K562 (cell line): ENCODE measurements around the gene AQP6. TPM values are rescaled to one million over a fixed set of nuclear protein-coding genes. Genes with fewer than 3 reads are reported as not detected.

Experiments
- ATF1 ChIP-seq, 2 experiments: fragments of 450-650 bp in 1 of 2; IDR thresholded peaks; 2 replicates each; pipeline ENCODE4 v1.6.1; 2016; ENCODE audit warnings: missing compliant biosample characterization in 1 of 2, missing genetic modification characterization in 1 of 2
- CTBP1 ChIP-seq: fragments of 450-650 bp; IDR thresholded peaks from 2 replicates; pipeline ENCODE4 v1.6.1; 2016; ENCODE audit warnings: borderline replicate concordance
- FOS ChIP-seq: IDR thresholded peaks from 3 replicates; pipeline ENCODE4 v1.6.1; 2011; ENCODE audit not compliant: insufficient read length; ENCODE audit errors: extremely low read depth
- FOSL1 ChIP-seq: fragments of 200-800 bp; sonication (Bioruptor generic); conservative IDR thresholded peaks from 2 replicates; pipeline ENCODE4 v1.6.1; 2016; ENCODE audit warnings: missing genetic modification characterization, missing compliant biosample characterization
- GABPB2 ChIP-seq: fragments of 250-450 bp; sonication (Bioruptor Pico); conservative IDR thresholded peaks from 2 replicates; pipeline ENCODE4 v1.5.1; 2021; ENCODE audit warnings: mild to moderate bottlenecking
- HNRNPH1 ChIP-seq: fragments of 200-400 bp; formaldehyde crosslinking; optimal IDR thresholded peaks from 2 replicates; pipeline ENCODE3; 2017; ENCODE audit warnings: low read depth, mild to moderate bottlenecking, low read length, moderate library complexity
- KDM1A ChIP-seq, 2 experiments: fragments of 450-650 bp; IDR thresholded peaks; 2 replicates each; pipeline ENCODE4 v1.6.1; 2016; ENCODE audit warnings: mild to moderate bottlenecking in 2 of 2
- MAZ ChIP-seq, 2 experiments: fragments of 450-650 bp in 1 of 2; sonication (generic) in 1 of 2; formaldehyde crosslinking; IDR thresholded peaks in 1 of 2; conservative IDR thresholded peaks in 1 of 2; 2 replicates each; pipeline versions ENCODE4 v1.4.0 to v1.5.0; 2020; ENCODE audit warnings: mild to moderate bottlenecking in 1 of 2, missing genetic modification reagents in 1 of 2
- NCOA1 ChIP-seq: fragments of 450-650 bp; IDR thresholded peaks from 2 replicates; pipeline ENCODE4 v1.6.1; 2016; ENCODE audit warnings: low read depth
- NELFE ChIP-seq: IDR thresholded peaks from 2 replicates; pipeline ENCODE4 v1.6.1; 2011; ENCODE audit warnings: mild to moderate bottlenecking; ENCODE audit not compliant: insufficient read depth, insufficient read length
- NFYB ChIP-seq: IDR thresholded peaks from 2 replicates; pipeline ENCODE4 v1.6.1; 2011; ENCODE audit warnings: mild to moderate bottlenecking, moderate library complexity; ENCODE audit not compliant: insufficient read length; ENCODE audit errors: extremely low read depth
- NR1H2 ChIP-seq: sonication (generic); formaldehyde crosslinking; IDR thresholded peaks from 2 replicates; pipeline ENCODE4 v1.4.0; 2020; ENCODE audit warnings: mild to moderate bottlenecking, missing genetic modification reagents
- NR2C1 ChIP-seq, 2 experiments: fragments of 450-650 bp; IDR thresholded peaks; 2 replicates each; pipeline ENCODE4 v1.6.1; 2017; ENCODE audit warnings: mild to moderate bottlenecking in 2 of 2, antibody characterized with exemption in 1 of 2, inconsistent platforms in 1 of 2, missing compliant biosample characterization in 1 of 2, missing genetic modification characterization in 1 of 2
- PREB ChIP-seq: sonication (generic); formaldehyde crosslinking; IDR thresholded peaks from 2 replicates; pipeline ENCODE4 v1.8.1; 2023; ENCODE audit warnings: mild to moderate bottlenecking, missing genetic modification reagents
- RBM39 ChIP-seq: fragments of 200-400 bp; formaldehyde crosslinking; optimal IDR thresholded peaks from 2 replicates; pipeline ENCODE3; 2018; ENCODE audit warnings: low read depth, low read length
- SAFB2 ChIP-seq: fragments of 200-400 bp; formaldehyde crosslinking; IDR thresholded peaks from 2 replicates; pipeline ENCODE4 v1.6.1; 2018; ENCODE audit warnings: borderline replicate concordance, low read length, low read depth, moderate library complexity; ENCODE audit not compliant: severe bottlenecking
- SMAD1 ChIP-seq: fragments of 150-350 bp; IDR thresholded peaks from 2 replicates; pipeline ENCODE4 v1.6.1; 2014; ENCODE audit warnings: low read length, low read depth; ENCODE audit not compliant: partially characterized antibody
- SNRNP70 ChIP-seq: fragments of 200-400 bp; formaldehyde crosslinking; optimal IDR thresholded peaks from 2 replicates; pipeline ENCODE3; 2017; ENCODE audit warnings: low read depth, low read length
- SRSF7 ChIP-seq: fragments of 200-400 bp; formaldehyde crosslinking; optimal IDR thresholded peaks from 2 replicates; pipeline ENCODE3; 2017; ENCODE audit warnings: mild to moderate bottlenecking, low read depth, low read length
- TAF7 ChIP-seq: fragments of 450-650 bp; IDR thresholded peaks from 2 replicates; pipeline ENCODE4 v1.6.1; 2016; ENCODE audit warnings: missing genetic modification characterization, missing compliant biosample characterization
- YBX1 ChIP-seq: fragments of 450-650 bp; IDR thresholded peaks from 2 replicates; pipeline ENCODE4 v1.7.1; 2016; ENCODE audit warnings: mild to moderate bottlenecking
- ZNF311 ChIP-seq: fragments of 250-450 bp; sonication (Bioruptor Pico); IDR thresholded peaks from 2 replicates; pipeline ENCODE4 v1.4.0; 2020; ENCODE audit warnings: mild to moderate bottlenecking, moderate library complexity
- polyA plus RNA-seq, 8 experiments: library from polyadenylated mRNA; depleted of rRNA in 4 of 8; stranded (reverse) in 5 of 8; unstranded in 3 of 8; fragments of >200 nt; fragmentation: Nextera tagmentation in 2 of 8; fragmentation: Illumina TruSeq in 1 of 8; extraction: Ambion mirVana in 2 of 8; extraction: Trizol in 1 of 8; gene quantifications; 2 replicates each; pipeline versions ENCODE4 v1.2.1 to v1.2.3, GENCODE V29; 2011 to 2014; ENCODE audit warnings: inconsistent platforms in 1 of 8, missing spikeins in 1 of 8
- total RNA-seq, 7 experiments: library from RNA; depleted of rRNA in 6 of 7; stranded (reverse); fragments of >200 nt in 6 of 7; fragmentation: Illumina TruSeq in 2 of 7; extraction: Trizol in 2 of 7; gene quantifications; 2 replicates each; pipeline versions ENCODE4 v1.2.1 to v1.2.3, GENCODE V29; 2011 to 2021; ENCODE audit warnings: low replicate concordance in 1 of 7
- TF ChIP-seq, protein P1 (sequence below), 2 experiments: fragments of 150-350 bp in 1 of 2; IDR thresholded peaks; 2 replicates each; pipeline ENCODE4 v1.6.1; 2012 to 2016; ENCODE audit warnings: low read depth in 2 of 2, low read length in 2 of 2, mild to moderate bottlenecking in 1 of 2, moderate library complexity in 1 of 2
- TF ChIP-seq, protein P2 (sequence below): fragments of 250-450 bp; sonication (Bioruptor Pico); IDR thresholded peaks from 2 replicates; pipeline ENCODE4 v1.9.0; 2021; ENCODE audit warnings: mild to moderate bottlenecking

The AQP6 gene
- total and polyA plus RNA-seq, 9 of the 15 experiments (the other 6 are each of a cell fraction or from before 2014, with no cell fraction given): 0.05 to 0.12 TPM; not detected in 7

GRCh38 chr12:50025187-50026059 lies 52.7 kb downstream of the AQP6 start, which contains the start of gene RACGAP1 (continued):
- TF ChIP-seq, protein P1, sequence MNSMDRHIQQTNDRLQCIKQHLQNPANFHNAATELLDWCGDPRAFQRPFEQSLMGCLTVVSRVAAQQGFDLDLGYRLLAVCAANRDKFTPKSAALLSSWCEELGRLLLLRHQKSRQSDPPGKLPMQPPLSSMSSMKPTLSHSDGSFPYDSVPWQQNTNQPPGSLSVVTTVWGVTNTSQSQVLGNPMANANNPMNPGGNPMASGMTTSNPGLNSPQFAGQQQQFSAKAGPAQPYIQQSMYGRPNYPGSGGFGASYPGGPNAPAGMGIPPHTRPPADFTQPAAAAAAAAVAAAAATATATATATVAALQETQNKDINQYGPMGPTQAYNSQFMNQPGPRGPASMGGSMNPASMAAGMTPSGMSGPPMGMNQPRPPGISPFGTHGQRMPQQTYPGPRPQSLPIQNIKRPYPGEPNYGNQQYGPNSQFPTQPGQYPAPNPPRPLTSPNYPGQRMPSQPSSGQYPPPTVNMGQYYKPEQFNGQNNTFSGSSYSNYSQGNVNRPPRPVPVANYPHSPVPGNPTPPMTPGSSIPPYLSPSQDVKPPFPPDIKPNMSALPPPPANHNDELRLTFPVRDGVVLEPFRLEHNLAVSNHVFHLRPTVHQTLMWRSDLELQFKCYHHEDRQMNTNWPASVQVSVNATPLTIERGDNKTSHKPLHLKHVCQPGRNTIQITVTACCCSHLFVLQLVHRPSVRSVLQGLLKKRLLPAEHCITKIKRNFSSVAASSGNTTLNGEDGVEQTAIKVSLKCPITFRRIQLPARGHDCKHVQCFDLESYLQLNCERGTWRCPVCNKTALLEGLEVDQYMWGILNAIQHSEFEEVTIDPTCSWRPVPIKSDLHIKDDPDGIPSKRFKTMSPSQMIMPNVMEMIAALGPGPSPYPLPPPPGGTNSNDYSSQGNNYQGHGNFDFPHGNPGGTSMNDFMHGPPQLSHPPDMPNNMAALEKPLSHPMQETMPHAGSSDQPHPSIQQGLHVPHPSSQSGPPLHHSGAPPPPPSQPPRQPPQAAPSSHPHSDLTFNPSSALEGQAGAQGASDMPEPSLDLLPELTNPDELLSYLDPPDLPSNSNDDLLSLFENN (IDR thresholded peaks at IDR 0.05; ENCODE audit: low read depth in 2 of 2, low read length in 2 of 2): peak in 1 of 2 experiments; percentile 27; a peak in 1 of 4 replicates
- TF ChIP-seq SNRNP70 (no peak), NR1H2 (no peak), PREB (no peak), GABPB2 (CRISPR knock-in tag) (no peak), NELFE (no peak), CTBP1 (peak; percentile 53; the same call in 1 of the 2 replicates), NFYB (peak; percentile 28), NR2C1 (IDR thresholded peaks at IDR 0.05) (peak; percentile 83), NR2C1 (tag; IDR thresholded peaks at IDR 0.05) (peak; percentile 85), SRSF7 (no peak), SMAD1 (peak; percentile 32), SAFB2 (no peak), YBX1 (no peak), MAZ (CRISPR knock-in tag; conservative IDR thresholded peaks at IDR 0.05 in 1 of 2, IDR thresholded peaks at IDR 0.05 in 1 of 2) (no peak; a peak in 1 of 4 replicates), ATF1 (CRISPR knock-in tag; IDR thresholded peaks at IDR 0.05) (peak; percentile 53; the same call in 1 of the 2 replicates), ATF1 (tag; IDR thresholded peaks at IDR 0.05) (peak; percentile 98), HNRNPH1 (no peak), FOS (no peak), FOSL1 (peak; percentile 14; the same call in 1 of the 2 replicates), ZNF311 (CRISPR knock-in tag) (peak; percentile 69), RBM39 (no peak), TAF7 (tag) (0 out of 2 replicates have a peak, but pooled peaks have one; percentile 28), KDM1A (IDR thresholded peaks at IDR 0.05) (no peak), NCOA1 (0 out of 2 replicates have a peak, but pooled peaks have one; percentile 23)
- TF ChIP-seq, protein P2, sequence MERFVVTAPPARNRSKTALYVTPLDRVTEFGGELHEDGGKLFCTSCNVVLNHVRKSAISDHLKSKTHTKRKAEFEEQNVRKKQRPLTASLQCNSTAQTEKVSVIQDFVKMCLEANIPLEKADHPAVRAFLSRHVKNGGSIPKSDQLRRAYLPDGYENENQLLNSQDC: no peak
